22Rv1 (cell line): ENCODE results near the gene ATP9A.

ENCODE experiments used
- H3K27ac ChIP-seq: fragments of 450-650 bp; 2 replicates; pipeline ENCODE4 v1.5.1; 2017
- ZFX ChIP-seq: fragments of 450-650 bp; IDR thresholded peaks from 2 replicates; pipeline ENCODE4 v1.6.1; 2017; ENCODE audit warnings: antibody characterized with exemption, borderline replicate concordance
- TF ChIP-seq, protein P1 (sequence below): fragments of 450-650 bp; IDR thresholded peaks from 2 replicates; pipeline ENCODE4 v1.5.1; 2017; ENCODE audit warnings: mild to moderate bottlenecking

Gene ATP9A

DNA sequence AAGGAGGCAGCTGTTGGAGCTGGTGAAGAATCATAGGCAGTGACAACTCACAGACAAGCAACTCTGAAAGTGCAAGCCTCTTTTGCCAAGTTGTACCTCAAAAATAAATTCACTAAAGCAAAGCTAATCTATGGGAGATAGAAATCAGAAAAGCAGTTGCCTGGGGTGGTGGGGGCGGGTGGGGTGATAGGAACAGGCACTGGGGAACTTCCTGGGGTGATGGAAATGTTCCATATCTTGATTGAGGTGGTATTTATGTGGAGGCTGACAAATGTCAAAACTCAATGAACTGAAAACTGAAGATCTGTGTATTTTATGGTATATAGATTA lies 52.4 kb downstream of the ATP9A start:
- H3K27ac ChIP-seq: no peak overlapping the region
- no peak for TF ChIP-seq ZFX
- TF ChIP-seq, protein P1, sequence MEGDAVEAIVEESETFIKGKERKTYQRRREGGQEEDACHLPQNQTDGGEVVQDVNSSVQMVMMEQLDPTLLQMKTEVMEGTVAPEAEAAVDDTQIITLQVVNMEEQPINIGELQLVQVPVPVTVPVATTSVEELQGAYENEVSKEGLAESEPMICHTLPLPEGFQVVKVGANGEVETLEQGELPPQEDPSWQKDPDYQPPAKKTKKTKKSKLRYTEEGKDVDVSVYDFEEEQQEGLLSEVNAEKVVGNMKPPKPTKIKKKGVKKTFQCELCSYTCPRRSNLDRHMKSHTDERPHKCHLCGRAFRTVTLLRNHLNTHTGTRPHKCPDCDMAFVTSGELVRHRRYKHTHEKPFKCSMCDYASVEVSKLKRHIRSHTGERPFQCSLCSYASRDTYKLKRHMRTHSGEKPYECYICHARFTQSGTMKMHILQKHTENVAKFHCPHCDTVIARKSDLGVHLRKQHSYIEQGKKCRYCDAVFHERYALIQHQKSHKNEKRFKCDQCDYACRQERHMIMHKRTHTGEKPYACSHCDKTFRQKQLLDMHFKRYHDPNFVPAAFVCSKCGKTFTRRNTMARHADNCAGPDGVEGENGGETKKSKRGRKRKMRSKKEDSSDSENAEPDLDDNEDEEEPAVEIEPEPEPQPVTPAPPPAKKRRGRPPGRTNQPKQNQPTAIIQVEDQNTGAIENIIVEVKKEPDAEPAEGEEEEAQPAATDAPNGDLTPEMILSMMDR: no peak

DNA sequence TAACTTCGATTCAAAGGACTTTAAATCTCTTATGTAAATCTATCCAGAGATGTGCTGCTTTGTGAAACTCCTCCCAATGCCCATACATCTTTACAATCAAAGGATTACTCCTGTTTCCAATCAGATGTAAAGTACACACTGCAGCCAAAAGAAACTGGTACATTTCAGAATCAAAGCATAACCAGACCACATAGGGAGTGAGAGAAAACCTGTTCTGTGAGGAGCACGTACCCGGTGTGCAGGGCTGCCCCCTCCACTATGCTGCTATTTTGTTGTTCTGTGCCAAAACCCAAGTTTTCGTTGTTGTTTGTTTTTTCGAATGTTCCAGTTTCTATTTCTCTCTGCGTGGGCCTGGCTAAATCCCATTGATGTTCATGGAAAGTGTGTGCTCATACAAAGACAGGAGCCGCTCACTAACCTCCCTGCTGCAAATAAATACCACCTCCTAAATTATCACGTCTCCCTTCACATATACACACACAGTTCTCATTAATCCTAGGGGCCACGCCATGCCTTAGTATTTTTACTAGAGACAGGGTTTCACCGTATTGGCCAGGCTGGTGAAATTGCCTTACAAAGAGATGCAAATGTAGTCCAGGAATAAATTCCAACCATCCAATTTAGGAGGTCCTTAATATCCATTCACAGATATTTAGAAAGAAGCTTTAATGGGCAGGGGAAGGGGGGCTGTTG lies 52.9 kb downstream of the ATP9A start:
- no peak overlapping the region for H3K27ac ChIP-seq
- no peak for TF ChIP-seq ZFX
- TF ChIP-seq, protein P1: no peak

DNA sequence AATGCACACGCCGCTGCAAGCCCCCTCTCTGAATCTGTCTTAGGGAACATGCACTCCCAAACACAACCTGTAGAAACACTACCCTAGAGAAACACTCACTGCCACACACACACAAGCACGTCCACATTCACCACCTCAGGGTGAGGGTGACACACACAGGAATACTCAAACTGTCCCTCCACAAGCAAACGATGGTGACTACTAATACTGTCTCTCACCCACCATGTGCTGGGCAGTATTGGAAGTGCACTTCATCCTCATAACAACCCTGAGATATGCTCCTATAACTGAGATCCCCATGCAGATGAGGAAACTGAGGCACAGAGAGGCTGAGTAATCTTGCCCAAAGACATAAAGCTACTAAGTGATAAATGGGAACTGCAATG lies 55.0 kb downstream of the ATP9A start:
- TF ChIP-seq, protein P1: no peak
- no peak for TF ChIP-seq ZFX
- H3K27ac ChIP-seq: no peak overlapping the region

DNA sequence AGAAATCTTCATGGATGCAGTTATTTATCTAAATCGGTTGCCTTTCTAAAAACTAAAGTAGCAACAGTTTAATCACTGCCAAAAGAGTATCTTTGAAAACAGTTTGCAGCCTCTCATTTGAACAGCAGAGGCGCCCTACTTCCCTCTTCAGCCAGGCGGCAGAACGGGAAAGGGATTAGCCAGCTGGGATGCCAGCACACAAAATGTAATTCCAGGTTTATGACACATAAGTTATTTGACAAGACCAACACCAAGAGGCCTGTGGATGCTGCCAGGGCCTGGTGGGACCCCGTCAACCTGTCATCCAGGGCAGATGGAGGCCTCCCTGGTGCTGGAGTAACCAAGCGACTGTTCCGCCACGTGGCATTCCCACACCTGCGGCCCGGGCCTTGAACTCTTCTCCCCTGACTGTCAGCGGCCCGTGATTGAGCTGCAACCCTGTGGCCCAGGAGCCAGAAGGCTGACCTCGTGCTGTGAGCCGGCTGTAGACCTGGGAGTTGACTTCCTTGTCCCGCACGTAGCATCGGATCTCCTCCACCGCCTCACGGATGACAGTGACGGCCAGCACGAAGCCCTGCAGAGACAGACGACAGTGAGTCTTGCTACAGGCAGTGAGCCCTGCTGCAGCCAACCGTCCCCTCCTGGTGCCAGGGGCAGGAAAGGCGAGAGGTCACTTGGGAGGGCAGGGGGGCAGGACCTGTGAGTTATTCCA lies 55.5 kb downstream of the ATP9A start:
- no peak overlapping the region for H3K27ac ChIP-seq
- TF ChIP-seq, protein P1: peak; percentile 37; the same call in 1 of the 2 replicates
- TF ChIP-seq ZFX: no peak

DNA sequence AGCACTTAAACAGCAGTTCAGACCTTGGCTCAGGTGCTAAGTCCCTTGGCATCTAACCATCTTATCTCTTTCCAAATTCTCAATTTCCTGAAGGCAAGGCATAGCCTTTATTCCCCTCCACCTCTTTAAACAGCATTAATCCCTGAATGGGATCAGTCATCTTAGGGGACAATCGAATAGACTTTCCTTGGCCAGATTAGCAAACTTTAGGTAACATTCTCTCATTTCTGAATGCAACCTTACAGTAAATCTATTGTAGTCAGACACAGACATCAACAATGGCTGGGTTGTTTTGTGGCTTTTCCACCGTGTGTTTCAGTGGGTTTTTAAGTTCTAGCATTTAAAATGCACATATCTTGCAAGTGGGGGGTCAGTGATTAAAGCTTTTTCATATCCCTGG lies 56.8 kb downstream of the ATP9A start:
- TF ChIP-seq, protein P1: no peak
- no peak for TF ChIP-seq ZFX
- no peak overlapping the region for H3K27ac ChIP-seq

DNA sequence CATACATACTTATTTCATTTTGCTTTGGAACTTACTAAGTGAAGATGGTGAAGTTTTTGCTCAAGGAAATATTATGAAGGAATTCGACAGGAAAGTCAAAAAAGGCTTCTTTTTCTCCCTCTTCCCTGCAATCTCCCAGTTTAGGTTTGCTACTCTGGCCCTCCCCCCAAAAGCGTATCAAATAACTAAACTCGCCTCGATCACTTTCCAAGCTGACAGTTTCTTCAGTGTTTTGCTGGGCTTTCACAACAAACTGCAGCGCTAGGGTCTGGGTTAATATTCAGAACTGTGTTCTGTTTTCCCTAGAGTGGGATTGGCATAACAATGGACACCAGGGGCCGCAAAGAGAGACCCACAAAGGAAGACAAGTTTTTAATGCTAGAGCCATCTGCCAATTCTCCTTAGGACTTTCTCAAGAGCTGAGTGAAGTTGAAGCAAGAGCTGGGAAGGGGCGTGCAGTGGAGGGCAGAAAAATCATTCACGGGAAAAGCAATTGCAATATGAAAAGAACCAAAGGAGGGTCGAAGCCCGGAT lies 57.8 kb downstream of the ATP9A start:
- no peak overlapping the region for H3K27ac ChIP-seq
- TF ChIP-seq, protein P1: no peak
- no peak for TF ChIP-seq ZFX

DNA sequence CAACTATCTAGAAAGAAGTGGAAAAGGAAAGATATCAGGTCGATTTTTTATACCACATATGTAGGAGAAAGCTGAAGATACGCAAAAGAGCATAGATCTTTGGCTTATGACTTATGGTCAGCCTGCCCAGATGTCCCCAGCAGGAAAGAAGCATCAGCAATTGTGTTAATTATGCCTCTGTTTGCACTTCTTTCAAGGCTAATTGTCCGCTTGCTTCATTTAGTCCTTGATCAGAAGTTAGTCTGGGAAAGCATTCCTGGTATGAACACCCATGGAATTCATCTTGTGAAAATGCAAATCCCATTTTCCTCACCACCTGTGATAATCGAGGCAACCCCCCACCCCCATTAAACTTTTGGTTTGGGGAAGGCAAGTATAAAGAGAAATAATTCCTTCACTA lies 62.8 kb downstream of the ATP9A start:
- no peak overlapping the region for H3K27ac ChIP-seq
- TF ChIP-seq, protein P1: no peak
- TF ChIP-seq ZFX: no peak
